Nephron (organoid): Measurements from ENCODE around the gene PXMP2.

Source experiments
- H3K27ac Mint-ChIP-seq, 3 experiments: 2 replicates each; pipeline ENCODE4 v1.8.0; 2020; ENCODE audit warnings: mixed read lengths in 3 of 3, mild to moderate bottlenecking in 2 of 3, moderate library complexity in 1 of 3
- H3K27me3 Mint-ChIP-seq: 2 replicates; pipeline ENCODE4 v1.8.0; 2021; ENCODE audit warnings: low read depth, mild to moderate bottlenecking, moderate library complexity, mixed read lengths
- H3K36me3 Mint-ChIP-seq: 2 replicates; pipeline ENCODE4 v1.8.0; 2020; ENCODE audit warnings: low read depth, mixed read lengths
- H3K4me1 Mint-ChIP-seq: 2 replicates; pipeline ENCODE4 v1.8.0; 2020; ENCODE audit warnings: mixed read lengths
- H3K4me3 Mint-ChIP-seq, 3 experiments: 2 replicates each; pipeline ENCODE4 v1.8.0; 2020; ENCODE audit warnings: mild to moderate bottlenecking in 3 of 3, mixed read lengths in 3 of 3, moderate library complexity in 2 of 3
- H3K9me3 Mint-ChIP-seq: 2 replicates; pipeline ENCODE4 v1.8.0; 2020; ENCODE audit warnings: mixed read lengths
- CTCF ChIP-seq, 3 experiments: fragments of 200-600 bp; sonication (generic); IDR thresholded peaks; one replicate each; pipeline ENCODE4 v1.5.0; 2021; ENCODE audit warnings: antibody characterized with exemption in 3 of 3; ENCODE audit not compliant: unreplicated experiment in 3 of 3

Gene PXMP2

GRCh38 chr12:132687211-132688164 is at the start of gene PXMP2, which contains the start of gene POLE:
PXMP2 (plus strand) TSS chr12:132687587; CDS start chr12:132687671, 84 bp downstream.
POLE (minus strand) TSS chr12:132687342; CDS start chr12:132687315, 27 bp downstream.
- H3K4me3 Mint-ChIP-seq = peak within 1 kb of the TSS; percentile 84 to 90 (median 86)
- peaks cover 11% of the 10 kb centered on the region for H3K27me3 Mint-ChIP-seq
- peaks cover 4% of the 10 kb centered on the region for H3K9me3 Mint-ChIP-seq
- H3K4me1 Mint-ChIP-seq = peaks cover 11% of the 10 kb centered on the region
- H3K36me3 Mint-ChIP-seq = peaks cover 22% of the 10 kb centered on the region
- H3K27ac Mint-ChIP-seq = peak within 1 kb of the TSS in 1 of 3 experiments; percentile 83
- no peak for TF ChIP-seq CTCF (IDR thresholded peaks at IDR 0.05; ENCODE audit: unreplicated experiment in 3 of 3)

GRCh38 chr12:132637811-132638210 is 49.6 kb upstream of the PXMP2 start:
- TF ChIP-seq CTCF (IDR thresholded peaks at IDR 0.05; ENCODE audit: unreplicated experiment in 3 of 3) = no peak
- peaks cover 4% of the 10 kb centered on the region for H3K27me3 Mint-ChIP-seq
- peak overlapping the region in 1 of 3 experiments; percentile 82 for H3K27ac Mint-ChIP-seq
- H3K4me3 Mint-ChIP-seq = no peak overlapping the region
- H3K9me3 Mint-ChIP-seq = no peaks in the 10 kb centered on the region
- peaks cover 7% of the 10 kb centered on the region for H3K4me1 Mint-ChIP-seq
- H3K36me3 Mint-ChIP-seq = peaks cover 80% of the 10 kb centered on the region

- Mint-ChIP-seq H3K4me1 (peaks cover 7% of the 10 kb centered on the region), H3K36me3 (peaks cover 76% of the 10 kb centered on the region), H3K27me3 (peaks cover 4% of the 10 kb centered on the region), H3K4me3 (no peak overlapping the region), H3K9me3 (no peaks in the 10 kb centered on the region), H3K27ac (peak overlapping the region; percentile 19 to 82 (median 74))
- peak; percentile 83 to 87 (median 86) for TF ChIP-seq CTCF (IDR thresholded peaks at IDR 0.05; ENCODE audit: unreplicated experiment in 3 of 3)
These were observed 48.6 kb upstream of the PXMP2 start for GRCh38 chr12:132638541-132639408.

- H3K36me3 Mint-ChIP-seq = peaks cover 68% of the 10 kb centered on the region
- H3K9me3 Mint-ChIP-seq = no peaks in the 10 kb centered on the region
- peaks cover 3% of the 10 kb centered on the region for H3K27me3 Mint-ChIP-seq
- H3K4me1 Mint-ChIP-seq = peaks cover 7% of the 10 kb centered on the region
- no peak overlapping the region for H3K27ac Mint-ChIP-seq
- TF ChIP-seq CTCF (IDR thresholded peaks at IDR 0.05; ENCODE audit: unreplicated experiment in 3 of 3) = no peak
- no peak overlapping the region for H3K4me3 Mint-ChIP-seq
These were observed 47.3 kb upstream of the PXMP2 start for GRCh38 chr12:132639956-132640520.

- Mint-ChIP-seq H3K27me3 (no peaks in the 10 kb centered on the region), H3K4me3 (no peak overlapping the region), H3K36me3 (peaks cover 63% of the 10 kb centered on the region), H3K27ac (no peak overlapping the region), H3K4me1 (peaks cover 7% of the 10 kb centered on the region), H3K9me3 (no peaks in the 10 kb centered on the region)
- no peak for TF ChIP-seq CTCF (IDR thresholded peaks at IDR 0.05; ENCODE audit: unreplicated experiment in 3 of 3)
These were observed 46.5 kb upstream of the PXMP2 start for GRCh38 chr12:132640936-132641335.
